ENCODE results near the gene KANSL1.
A peak's percentile ranks its signal among the peaks of the same experiment; 100 is the strongest.

KANSL1 gene

GRCh38 chr17:46166692-46167249 is 26.5 kb downstream of the KANSL1 start:
- DNase-seq = no peak

DNA sequence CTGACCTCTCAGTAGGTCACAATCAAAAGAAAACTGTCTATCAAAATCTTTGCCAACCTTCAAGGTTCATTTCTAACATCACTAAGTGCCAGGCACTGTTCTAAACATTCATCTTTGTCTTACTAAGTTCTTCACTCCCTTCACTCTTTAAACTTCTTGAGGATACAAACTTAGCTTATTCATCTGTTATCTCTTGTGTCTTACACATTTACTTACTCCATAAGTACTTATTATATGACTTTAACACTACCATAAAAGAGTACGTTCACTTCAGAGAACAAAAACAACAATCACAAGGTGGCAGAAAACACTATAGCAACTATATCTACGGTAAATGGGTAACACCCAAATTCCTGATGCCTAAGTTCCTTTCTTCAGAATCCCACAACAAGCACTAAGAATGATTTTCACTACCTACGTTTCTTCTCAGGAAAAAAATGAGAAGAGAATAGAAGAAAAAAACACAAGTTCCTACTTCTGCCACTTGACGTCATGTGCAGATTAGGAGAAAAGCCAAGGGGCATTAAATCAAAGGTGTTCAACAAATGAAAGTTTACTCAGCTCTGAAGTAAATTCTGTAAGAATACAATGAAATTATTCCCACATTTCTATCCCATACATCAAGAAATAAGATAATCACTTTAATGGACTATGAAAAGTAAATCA is 29.2 kb downstream of the KANSL1 start:
- no peak for DNase-seq

GRCh38 chr17:46163316-46163715 is 29.9 kb downstream of the KANSL1 start:
- DNase-seq = no peak

- DNase-seq = no peak
These were observed 30.4 kb downstream of the KANSL1 start for GRCh38 chr17:46162866-46163265.

GRCh38 chr17:46160169-46160568 is 33.1 kb downstream of the KANSL1 start:
- no peak for DNase-seq

GRCh38 chr17:46159686-46160085 is 33.5 kb downstream of the KANSL1 start:
- no peak for DNase-seq

DNA sequence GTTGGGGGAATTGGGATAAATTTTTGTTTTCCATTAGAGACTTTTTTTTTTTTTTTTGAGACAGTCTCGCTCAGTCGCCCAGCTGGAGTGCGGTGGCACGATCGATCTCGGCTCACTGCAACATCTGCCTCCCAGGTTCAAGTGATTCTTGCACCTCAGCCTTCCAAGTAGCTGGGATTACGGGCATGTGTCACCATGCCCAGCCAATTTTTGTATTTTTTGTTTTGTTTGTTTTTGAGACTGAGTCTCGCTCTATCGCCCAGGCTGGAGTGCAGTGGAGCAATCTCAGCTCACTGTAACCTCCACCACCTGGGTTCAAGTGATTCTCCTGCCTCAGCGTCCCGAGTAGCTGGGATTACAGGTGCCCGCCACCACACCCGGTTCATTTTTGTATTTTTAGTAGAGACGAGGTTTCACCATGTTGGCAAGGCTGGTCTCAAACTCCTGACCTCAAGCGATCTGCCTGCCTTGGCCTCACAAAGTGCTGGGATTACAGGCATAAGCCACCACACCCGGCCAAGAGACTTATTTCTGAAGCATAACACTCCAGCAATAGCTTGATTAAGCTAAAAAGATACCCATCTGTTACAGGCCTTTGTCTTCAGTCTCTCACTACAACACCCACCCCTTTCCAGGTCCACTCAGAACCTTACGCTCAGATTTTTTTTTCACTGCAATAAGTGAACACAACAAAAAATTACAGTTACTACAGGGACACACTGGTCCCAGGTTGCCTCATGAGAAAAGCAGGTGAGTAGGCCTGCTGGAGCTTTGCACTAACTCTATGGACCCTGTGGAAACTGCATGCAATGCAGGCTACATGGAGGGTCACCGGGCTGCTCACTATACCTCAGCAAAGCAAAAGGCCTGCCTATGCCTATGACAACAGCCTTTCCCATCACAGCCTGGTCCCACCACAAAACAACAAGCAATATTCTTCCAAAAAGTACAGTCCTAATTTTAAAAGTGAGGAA is 34.6 kb downstream of the KANSL1 start:
- DNase-seq = no peak

DNA sequence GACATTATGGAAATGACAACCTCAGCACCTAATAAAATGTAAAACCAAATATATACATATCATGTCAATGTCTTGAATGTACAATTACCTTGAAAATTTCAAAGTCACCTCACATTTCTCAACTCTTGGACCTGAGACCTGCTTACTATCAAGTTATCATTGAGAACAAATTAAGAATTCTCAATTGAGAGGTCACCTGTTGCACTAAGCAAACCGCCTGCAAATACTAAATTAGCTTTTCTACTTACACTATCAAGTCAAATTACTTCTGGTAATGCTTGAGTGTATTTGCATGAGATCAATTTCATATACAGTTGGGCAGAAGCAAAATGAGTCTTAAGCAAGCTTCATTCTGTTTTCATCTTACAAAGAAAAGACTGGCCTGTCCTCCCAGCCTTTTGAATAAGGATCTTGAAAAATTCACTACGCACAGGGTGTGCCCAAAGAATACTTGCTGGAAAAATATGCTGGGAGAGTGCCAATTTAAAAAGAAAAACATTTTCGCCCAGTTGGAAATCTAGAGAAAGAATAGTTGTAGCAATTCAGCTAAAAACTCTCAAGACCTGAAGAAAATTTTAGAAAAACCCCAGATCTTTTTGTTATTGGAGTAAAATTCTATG is 35.7 kb downstream of the KANSL1 start:
- DNase-seq = no peak

DNA sequence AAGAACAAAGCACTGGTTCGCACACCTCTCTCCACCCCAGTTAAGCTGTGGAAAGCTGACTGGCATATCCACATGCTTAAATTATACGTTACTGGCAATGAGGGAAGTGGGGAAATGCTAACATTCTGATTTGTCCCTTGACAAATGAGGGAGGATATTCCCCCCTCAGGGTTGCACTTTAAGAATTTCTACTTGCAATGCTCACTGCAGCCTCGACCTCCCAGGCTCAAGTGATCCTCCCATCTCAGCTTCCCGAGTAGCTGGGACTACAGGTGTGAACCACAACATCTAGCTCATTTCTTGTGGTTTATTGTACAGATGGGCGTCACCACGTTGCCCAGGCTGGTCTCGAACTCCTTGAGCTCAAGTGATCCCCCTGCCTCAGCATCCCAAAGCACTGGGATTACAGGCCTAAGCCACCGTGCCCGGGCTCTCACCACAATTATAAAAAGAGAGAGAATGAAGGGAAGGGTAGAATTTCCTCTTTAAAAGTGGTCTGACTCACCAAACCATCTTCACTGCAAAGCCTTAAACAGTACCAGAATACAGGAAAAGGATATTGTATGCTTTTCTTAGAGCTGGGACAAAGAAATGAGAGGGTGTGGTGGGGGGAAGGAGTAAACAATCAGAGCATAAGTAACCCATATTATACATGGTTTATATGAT is 38.9 kb downstream of the KANSL1 start:
- no peak for DNase-seq

DNA sequence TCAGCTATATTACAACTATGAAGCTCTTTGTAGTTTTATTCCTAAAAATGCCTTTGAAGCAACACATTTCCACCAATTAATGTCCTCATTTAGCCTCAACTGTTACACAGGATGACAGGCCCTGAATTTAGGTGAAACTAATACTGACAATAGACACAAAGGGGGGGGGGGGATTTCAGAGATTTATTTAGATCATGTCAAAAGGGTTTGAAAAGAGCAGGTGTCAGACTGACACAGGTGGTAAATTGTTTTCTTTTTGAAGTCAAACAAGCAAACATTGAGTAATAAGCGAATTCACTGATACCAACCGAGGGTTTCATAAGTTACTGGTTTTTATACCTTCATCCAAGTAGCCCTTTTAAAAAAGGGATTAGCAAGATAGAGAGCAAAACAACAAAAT is 40.8 kb downstream of the KANSL1 start:
- peak; percentile 28 for DNase-seq

GRCh38 chr17:46151762-46152161 is 41.5 kb downstream of the KANSL1 start:
- DNase-seq = no peak

DNA sequence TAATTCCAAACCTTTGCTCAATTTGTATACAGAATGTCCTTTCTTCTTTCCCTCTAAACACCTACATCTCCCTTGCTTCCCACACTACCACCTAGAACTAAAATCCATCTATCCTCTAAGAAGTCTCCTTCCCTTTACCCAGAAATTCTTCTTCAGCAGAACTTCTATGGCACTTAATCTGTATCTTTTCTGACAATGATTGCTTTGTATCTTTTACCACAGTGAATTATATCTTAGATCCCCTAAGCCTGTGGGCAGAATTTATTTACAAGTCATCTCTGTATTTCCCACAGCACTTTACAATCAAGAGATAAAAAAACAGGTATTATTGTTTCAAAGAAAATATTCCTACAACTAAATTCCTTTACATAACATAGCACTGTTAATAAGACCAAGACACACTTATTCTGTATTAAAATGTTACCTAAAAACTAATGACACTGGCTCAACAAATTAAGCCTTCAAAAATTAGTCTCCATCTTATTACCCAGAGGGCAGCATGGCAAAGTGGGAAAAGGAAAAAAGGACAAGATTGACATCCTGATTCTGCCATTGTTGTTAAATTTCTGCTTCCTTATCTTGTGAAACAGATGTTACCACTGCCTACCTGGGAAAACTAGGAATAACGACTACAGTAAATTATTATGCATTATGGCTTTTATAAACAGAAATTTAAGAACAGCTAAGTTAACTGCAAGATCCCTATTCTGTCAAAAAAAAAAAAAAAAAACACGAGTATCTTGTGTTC is 42.8 kb downstream of the KANSL1 start:
- no peak for DNase-seq

DNA sequence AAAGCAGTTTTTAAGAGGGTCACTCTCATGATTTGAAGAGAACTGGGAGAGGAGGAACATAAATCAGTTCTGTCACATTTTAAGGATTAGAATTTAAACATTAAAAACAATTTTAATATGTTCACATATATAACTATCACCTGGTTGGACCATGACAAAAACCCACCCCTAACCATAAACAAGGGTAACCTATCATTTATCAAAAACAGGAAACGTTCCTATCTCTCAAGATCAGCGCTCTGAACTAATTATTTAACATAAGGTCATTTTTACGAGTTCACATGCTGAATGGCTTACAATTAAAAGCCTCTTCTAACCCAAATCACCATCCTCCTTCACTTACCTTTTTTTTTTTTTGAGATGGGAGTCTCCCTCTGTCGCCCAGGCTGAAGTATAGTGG is 45.0 kb downstream of the KANSL1 start:
- DNase-seq = no peak

- DNase-seq = no peak
These were observed 45.9 kb downstream of the KANSL1 start for GRCh38 chr17:46147296-46147695.

- no peak for DNase-seq
These were observed 49.0 kb downstream of the KANSL1 start for GRCh38 chr17:46144246-46144645.

- no peak for DNase-seq
These were observed 49.4 kb downstream of the KANSL1 start for GRCh38 chr17:46143827-46144236.

DNA sequence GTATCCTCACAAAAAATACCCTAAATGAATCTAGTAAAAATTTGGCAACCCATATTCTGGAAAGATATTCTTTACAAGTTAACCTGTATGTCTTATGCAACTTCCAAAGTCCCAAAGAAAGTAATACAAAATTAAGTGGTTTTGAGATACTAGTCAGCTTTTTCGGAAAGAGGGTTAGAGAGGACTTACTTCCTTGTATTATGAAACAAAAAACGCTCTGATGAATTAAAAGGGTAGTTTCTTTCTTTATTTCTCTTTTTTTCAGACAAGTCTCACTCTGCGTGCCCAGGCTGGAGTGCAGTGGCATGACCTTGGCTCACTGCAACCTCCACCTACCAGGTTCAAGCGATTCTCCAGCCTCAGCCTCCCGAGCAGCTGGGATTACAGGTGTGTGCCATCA is 51.6 kb downstream of the KANSL1 start:
- no peak for DNase-seq

GRCh38 chr17:46140645-46141197 is 52.5 kb downstream of the KANSL1 start:
- DNase-seq = no peak

GRCh38 chr17:46139432-46140210 is 53.6 kb downstream of the KANSL1 start:
- no peak for DNase-seq

DNA sequence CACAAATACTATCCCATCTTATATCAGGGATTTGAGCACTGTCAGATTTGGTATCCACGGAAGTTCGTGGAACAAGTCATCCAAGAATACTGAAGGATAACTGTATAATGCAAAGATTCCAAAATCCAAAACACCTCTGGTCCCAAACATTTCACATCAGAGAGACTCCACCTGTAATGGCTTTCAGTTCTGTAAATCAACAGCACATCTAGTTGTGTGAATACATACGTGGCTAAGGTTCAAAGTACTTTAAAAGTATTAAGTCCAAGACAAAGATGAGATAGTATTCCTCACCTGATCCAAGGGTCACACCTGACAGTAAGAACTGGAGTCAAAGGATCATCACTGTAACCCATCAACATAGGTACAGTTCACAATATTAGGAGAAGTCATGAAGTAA is 54.8 kb downstream of the KANSL1 start:
- DNase-seq = no peak

DNA sequence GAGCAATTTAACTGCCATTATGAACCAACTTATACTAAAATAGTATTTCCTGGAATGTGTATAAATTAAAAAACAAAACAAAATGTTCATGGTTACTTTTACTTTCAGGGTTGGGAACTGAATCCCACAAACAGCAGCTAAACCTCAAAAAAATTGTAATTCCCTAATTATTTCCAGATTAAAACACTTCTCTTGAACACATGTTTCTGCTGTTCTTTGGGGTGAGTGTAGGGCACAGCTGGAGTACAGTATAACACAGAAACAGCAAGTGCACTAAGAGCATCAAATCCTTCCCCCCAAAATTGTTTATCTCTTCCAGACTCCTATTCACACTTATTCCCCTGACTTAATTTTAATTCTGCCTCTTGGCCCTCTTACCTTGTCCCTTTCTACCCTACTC is 56.4 kb downstream of the KANSL1 start:
- DNase-seq = no peak
